Measurements from ENCODE around the gene DYNLT4.
A peak's percentile ranks its signal among the peaks of the same experiment; 100 is the strongest.
"Not testable (repeated sequence)": the region's sequence is repeated elsewhere in the genome, so short reads cannot be mapped to it uniquely, and the experiment has no call there.

DYNLT4 gene

DNA sequence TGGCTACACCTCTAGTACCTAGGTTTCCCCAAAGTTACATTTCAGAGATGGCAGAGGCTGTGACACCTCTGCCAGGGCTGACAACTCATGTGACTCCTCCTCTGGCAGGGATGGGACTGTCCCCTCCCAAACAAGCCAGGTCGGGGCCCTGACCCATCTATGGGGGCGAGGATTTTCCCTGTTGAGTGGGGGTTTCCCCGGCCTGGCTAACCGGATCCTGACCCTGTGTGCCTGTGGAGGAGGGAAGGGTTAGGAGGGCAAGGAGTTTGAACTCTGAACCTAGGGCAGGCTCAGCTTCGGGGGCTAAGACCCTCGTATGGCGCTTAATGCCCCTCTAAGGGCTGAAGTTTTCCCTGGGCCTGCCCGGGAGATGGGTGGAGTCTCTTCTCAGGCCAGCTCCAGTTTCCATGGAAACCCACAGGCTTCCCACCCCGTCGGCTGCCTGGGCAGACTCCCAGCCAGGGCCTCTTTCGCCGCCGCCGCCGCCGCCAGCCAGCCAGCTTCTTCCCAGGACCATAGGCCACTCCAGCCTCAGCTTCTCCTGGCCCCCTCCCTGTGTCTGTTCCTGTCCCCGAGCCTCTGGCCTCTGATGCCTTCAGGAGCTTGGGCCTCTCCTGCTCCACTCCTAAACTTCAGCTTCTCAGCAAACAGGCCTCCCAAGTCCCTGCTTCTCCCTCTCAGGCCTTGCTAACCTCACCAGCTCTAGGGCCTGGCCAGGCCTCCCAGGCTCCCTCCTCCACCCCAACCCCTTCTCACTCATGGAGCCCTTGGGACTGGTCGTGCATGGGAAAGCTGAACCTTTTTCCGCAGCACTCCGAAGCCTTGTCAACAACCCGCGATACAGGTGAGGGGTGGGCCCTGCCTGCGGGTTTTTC lies 1.1 kb upstream of the DYNLT4 start, which contains the start of gene BTBD19:
Gene BTBD19 (plus strand): TSS at position 461 of the 875 bp plus-strand sequence. CDS start 298 bp downstream, at position 759.
- DNase-seq: no peak

DNA sequence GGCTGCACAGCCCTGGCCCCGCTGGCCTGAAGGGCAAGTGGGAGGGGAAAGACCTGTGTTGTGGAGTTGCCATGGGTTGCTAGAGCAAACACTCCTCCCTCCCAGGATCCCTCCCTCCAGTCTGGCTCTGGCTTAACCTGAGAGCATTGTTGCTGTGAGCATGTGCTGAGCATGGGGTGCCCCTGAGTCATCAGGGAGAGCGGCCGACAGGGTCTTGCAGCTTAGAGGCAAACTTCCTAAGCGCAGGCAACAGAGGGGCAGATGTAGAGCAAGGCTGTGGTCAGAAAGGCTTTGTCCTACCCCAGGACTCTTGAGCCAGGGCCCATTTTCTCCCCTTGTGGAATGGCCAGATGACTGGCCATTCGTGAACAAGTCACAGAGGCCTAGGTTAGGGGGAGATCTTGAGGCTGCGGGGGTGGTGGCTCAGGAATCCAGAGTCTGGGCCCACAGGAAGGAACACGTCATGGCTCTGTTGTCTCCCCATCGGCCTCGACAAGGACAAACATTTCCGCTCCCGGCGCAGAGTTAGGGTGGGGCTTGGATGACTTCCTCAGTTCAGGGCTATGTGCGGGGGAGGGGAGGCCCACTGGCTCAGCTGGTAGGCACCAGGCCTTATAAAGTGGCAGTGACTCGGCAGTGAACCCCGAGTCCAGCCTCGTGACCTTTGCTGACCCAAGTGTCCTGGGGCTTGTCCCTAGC lies 362 bp upstream of the DYNLT4 start:
- DNase-seq: no peak

DNA sequence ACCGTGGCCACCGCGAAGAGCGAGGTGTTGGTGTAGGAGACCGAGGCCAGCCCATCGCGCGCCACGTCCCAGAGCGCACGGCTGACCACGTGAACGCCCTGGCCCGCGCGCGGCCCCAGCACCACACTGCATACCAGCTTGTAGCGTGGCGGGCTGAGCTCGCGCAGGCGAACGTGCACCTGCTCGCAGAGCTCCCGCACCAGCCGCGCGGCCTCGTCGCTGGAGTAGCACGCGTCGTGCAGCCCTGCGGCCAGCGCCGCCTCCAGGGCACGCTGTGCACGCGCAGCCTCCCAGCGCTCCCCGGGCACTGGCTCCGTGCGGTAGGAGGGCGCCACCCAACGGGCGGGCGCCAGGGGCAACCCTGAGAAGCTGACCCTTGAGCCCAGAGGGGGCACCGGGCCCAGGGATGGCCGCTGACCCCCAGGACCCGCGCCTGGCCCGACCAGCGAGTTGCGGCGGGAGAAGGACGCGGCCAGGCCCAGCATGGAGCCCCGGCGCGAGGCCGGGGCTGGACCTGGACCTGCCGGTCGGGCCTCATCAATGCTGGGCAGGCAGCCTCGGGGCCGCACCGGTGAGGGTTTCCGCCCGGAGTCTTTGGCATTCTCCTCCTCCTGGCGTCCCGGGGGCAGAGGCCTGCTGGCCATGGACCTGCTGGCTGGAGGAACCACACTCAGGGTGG lies 987 bp downstream of the DYNLT4 start:
- no peak for DNase-seq

DNA sequence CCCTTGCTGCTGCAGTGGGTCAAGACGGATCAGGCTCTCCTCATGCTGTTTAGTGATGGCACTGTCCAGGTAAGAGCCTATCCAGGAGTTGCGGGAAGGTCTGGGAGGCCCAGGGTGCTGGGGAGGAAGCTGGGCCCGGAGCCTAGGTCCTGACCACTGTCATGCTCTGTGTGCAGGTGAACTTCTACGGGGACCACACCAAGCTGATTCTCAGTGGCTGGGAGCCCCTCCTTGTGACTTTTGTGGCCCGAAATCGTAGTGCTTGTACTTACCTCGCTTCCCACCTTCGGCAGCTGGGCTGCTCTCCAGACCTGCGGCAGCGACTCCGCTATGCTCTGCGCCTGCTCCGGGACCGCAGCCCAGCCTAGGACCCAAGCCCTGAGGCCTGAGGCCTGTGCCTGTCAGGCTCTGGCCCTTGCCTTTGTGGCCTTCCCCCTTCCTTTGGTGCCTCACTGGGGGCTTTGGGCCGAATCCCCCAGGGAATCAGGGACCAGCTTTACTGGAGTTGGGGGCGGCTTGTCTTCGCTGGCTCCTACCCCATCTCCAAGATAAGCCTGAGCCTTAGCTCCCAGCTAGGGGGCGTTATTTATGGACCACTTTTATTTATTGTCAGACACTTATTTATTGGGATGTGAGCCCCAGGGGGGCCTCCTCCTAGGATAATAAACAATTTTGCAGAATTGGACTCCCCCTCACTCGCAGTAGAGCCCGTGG lies 1.7 kb downstream of the DYNLT4 start:
- no peak for DNase-seq

DNA sequence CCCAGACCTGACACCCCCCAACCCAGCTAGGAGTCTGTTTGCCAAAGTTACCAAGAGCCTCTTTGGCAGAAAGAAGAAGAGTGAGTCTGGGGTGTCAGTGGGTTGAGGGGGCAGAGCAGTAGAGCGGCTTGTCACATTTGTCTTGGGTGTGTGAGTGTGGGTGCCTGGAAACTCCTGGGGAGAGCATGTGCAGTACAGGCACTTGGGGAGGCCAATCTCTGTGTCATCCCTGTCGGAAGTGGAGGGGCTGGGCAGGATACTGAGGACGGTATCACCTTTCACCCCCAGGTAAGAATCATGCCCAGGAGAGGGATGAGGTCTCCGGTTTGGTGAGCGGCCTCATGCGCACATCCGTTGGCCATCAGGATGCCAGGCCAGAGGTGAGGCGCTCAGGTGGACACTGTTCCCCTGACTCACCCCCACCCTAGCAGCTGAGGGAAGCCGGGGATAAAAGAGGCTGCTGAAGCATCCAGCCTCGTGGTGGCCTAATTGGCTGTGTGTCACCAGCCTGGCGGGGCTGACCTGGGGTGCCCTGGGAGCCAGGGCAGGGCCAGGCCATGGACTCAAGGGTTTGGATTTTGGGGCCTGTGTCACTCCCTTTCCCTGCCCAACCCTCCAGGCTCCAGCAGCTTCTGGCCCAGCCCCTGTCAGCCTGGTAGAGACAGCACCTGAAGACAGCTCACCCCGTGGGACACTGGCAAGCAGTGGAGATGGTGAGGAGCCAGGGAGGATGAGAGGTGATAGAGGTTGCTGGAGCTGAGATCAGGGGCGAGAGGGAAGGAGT lies 3.6 kb downstream of the DYNLT4 start:
- DNase-seq: no peak

DNA sequence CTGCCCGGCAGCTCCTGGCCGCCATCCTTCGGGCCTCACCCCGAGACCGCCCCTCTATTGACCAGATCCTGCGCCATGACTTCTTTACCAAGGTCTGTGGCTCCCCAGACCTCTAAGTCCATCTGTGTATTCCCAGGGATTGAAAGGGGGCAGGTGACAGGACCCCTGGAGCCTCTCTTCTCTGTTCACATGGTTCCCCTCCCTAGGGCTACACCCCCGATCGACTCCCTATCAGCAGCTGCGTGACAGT lies 4.2 kb downstream of the DYNLT4 start:
- no peak for DNase-seq

DNA sequence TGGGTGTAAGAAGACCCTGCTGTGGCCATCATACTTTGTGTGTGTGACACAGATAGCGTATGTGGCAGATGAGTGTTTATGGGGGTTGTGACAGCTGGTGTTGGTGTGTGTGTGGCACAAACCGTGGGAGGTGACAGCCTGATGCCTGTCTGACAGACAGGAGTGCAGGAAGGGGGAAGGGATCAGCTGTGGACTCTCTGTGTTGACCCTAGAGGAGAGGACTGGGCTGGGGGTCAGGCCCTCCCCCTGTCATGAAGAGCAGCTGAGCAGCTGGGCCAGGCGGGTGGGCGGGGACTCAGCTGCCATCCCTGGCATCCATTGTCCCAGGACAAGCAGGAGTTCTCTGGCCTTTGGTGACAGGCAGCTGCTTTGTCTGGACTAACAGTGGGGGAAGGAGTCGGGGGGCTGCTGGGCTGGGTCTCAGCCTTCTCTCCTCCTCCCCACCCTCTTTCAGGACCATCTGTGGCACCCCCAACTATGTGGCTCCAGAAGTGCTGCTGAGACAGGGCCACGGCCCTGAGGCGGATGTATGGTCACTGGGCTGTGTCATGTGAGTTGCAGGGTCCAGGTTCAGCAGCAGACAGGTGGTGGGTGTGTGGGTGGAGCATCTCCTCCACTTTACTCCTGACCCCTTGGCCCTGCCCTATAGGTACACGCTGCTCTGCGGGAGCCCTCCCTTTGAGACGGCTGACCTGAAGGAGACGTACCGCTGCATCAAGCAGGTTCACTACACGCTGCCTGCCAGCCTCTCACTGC lies 4.7 kb downstream of the DYNLT4 start:
- no peak for DNase-seq

DNA sequence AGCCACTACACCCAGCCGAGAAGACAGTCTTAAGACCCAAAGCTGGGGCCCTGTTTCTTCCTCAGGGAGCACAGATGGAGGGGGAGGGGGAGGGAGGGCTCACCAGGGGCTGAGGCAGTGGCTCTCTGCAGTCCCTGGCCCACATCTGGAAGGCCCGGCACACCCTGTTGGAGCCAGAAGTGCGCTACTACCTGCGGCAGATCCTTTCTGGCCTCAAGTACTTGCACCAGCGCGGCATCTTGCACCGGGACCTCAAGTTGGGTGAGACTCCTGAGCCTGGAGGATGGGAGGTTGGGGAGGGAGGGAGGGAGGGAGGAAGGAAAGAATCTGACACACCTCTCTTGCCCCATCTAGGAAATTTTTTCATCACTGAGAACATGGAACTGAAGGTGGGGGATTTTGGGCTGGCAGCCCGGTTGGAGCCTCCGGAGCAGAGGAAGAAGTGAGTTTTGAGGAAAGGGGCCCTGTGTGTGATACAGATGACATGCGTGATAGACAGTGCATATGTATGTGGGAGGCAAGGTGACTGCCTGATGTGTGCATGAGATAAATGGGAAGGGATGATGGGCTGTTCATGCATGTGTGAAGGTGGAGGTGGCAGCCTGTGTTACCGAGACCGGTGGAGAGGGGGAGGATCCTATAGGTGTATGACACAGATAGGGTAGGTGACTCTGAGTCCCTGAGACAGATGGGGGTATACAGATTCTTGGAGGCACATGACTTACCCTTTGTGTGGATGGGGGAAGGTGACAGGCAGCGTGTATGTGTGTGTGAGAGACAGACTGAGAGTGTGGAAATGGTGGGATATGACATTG lies 5.5 kb downstream of the DYNLT4 start:
- DNase-seq: no peak

DNA sequence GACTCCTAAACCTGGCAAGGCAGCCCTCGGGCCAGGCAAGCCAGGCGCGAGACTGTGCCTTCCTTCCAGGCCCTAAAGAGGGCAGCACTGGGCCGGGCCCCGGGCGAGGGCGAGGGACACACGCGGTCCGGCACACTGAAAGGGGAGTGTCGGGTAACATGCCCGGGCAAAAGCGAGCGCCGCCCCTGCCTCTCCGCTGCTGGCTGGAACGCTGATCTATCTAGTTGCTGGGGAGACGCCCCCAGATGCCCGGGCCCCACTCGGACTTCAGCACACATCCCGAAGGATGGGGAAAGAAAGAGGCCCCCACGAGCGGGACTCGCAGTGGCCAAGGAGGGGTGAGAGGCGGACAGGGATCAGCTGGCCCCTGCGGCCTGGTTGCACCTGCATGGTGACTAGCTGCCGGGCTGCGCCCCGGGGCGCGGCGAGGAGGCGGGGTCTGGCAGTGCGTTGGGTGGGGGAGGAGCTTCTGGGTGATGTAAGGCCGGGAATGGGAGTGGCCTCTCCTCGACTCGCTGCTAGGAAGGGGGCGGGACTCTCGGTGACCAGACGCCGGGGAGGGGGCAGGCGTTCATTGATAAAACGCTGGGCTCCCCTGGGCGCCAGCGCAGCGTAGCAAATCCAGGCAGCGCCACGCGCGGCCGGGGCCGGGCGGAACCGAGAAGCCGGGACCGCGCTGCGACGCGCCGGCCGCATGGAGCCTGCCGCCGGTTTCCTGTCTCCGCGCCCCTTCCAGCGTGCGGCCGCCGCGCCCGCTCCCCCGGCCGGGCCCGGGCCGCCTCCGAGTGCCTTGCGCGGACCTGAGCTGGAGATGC lies 7.2 kb downstream of the DYNLT4 start, which contains the start of gene PLK3:
Gene PLK3 (plus strand): TSS at position 608 of the 815 bp plus-strand sequence. CDS start 87 bp downstream, at position 695.
- DNase-seq: peak; percentile 95

DNA sequence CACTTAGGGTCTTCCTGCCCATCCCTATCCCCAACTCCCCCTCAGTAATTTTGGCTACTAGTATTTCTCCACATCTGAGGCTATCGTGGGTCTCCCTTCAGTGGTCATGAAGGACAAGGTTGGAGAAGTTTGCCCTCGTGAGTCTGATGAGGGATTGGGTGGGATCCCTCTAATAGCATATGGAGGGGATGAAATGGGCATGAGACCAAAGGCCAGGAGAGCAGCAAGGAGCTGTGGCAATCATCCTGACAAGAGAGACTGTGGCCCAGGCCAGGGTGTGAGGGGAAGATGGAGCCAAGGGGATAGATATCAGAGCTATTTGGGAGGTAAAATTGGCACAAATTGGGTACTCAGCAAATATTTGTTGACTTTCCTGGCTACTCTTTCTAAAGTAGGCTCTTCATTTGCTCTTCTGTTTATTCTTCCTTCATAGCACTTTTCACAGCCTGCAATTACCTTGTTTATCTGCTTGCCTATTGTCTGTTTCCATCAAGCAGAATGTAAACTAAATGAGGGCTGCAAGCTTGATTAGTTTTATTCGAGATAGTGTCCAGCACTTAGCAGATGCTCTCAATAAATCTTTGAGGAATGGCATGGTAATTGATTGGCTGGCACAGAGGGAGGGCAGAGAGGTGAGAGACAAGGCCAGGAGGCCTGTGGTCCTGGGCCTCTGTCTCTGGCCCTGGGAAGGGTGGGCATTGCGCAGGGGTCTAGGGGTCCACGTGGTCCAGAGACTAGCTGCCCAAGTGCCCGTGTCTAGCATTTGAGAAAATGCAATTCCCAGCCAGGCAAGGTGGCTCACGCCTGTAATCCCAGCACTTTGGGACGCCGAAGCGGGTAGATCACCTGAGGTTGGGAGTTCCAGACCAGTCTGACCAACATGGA lies 8.4 kb downstream of the DYNLT4 start:
- DNase-seq: peak; percentile 65

DNA sequence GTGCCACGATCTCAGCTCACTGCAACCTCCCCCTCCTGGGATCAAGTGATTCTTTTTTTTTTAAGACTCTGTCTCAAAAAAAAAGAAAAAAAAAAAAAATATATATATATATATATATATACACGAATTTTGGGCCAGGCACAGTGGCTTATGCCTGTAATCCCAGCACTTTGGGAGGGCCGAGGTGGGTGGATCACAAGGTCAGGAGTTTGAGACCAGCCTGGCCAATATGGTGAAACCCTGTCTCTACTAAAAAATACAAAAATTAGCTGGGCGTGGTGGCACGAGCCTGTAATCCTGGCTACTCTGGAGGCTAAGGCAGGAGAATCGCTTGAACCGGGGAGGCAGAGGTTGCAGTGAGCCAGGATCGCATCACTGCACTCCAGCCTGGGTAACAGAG lies 9.3 kb downstream of the DYNLT4 start:
- DNase-seq: not testable (repeated sequence)

DNA sequence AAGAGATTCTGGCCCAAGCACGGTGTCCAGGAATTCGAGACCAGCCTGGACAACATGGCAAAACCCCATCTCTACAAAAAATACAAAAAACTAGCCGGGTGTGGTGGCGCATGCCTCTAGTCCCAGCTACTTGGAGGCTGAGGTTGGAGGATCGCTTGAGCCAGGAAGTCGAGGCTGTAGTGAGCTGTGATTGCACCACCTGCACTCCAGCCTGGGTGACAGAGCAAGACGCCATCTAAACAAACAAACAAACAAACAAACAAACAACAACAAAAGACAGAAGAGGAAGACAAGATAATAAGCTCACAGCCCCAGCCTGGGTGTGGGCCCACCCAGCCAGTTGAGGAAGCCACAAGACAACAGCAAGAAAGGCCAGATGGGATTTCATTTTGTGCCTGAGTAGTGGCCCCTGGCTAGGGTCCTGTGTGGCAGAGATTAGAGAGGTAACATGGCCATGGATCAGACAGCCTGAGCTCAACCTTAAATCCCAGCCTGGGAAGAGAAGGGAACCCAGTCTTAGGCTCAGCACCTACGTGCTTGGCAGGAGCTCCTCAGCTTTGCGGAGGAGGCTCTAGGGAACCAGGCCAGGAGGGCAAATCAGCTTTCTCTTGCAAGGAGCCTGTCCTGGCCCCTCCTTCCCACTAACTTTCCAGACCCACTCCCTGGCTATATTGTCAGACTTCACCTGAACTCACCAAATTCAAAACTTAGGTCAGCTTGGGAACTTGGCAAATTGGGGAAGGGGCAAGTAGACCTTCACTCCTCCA lies 14.2 kb downstream of the DYNLT4 start:
- no peak for DNase-seq

DNA sequence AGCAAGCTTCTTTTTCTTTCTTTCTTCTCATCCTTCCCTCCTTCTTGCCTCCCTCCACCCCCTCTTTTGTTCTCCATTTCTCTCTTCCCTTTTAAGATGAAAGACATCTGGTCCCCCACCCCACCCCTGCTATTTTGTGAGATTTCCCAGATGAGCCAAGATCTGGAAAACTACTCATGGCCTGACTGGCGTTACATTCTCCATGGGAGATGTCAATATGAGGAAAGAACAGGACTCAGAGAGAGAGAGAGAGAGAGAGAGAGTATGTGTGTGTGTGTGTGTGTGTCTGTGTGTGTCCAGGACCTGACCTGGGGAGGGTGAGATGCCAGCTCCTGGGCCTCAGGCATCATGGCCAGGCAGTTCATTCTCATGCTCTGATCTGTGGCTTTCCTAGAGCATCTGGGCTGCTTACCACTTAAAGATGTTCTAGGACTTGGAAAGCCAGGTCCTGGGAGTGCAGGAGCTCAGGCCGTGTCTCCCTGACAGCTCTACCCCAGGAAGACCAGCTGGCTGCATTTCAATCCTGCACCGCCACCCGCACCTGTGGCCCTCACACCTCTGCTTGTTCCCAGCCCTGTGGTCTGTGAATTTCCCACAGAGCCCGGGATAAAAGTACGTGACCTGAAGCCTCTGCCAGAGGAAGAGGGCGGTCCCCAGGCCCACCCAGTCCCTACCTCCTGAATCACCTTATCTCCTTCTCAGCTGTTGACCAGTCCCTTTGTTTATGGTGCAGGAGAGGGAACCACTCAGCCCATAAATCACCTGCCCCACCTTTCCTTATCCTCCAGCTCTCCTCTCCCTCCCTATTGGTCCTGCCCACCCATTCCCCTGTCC lies 16.0 kb downstream of the DYNLT4 start:
- no peak for DNase-seq

DNA sequence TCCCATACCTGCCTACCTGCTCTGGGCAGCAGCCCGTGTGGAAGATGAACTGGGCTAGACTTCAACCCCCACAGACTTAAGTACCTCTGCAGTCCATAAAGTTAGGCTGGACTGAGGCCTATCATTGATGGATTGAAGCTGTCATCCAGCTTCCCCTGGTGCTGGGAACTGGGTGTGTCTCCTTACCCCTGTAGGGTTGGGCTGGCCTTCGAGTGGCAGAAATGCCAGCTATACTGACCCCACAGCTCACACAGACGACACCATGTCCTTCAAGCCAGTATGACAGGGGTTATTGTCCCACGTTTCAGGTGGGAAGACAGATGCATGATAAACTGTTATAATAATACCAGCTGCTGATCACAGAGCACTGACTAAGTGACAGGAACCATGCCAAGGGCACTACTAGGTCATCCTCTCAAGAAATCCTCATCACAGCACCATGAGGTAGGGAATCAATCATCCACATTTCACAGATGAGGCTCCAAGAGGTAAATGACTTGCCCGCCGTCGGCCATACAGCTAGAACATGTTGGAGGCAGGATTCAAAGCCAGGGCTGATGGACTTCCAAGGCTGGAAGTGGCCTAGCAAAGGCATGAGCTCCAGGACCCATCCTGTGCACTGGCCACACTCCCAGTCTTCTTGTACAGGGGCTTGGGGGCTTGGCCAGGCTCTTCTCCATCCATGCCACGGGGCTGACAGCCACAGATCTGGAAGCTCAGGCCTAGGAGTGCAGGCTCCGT lies 18.9 kb downstream of the DYNLT4 start, which contains the start of gene BEST4:
Gene BEST4 (minus strand): TSS at position 51 of the 741 bp plus-strand sequence. CDS start 465 bp downstream, outside the sequence.
- DNase-seq: no peak

DNA sequence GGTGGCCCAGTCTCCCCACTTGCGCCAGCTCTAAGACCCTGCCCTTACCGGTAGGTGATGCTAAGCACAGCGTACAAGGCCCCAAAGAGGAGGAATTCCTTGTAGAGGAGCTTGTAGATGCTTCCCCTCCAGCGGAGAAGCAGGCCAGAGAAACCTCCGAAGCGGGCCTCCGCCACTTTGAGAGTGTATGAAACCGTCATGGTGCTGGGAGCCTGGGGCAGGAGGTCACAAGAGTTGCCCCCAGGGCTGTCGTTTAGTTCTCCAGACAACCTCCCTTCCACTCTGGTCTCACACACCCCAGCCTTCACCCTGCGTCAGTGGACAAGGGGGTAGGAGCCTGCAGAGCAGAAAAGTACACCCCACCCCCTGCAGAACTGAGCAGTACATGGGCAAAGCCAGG lies 19.6 kb downstream of the DYNLT4 start:
- no peak for DNase-seq

All from DMS79 (cell line).